HL-60/S4 treated with retinoic acid at 250 ng/mL for 4 days and 3 days (cell line): Measurements from ENCODE around the gene ARID1B.

Source experiments
- in situ Hi-C: fragments of 300-500 bp; cut with MboI; formaldehyde crosslinking; loops from 2 replicates; pipeline ENCODE4 v1.7.0; 2022; ENCODE audit warnings: low sequenced_read_pairs

Gene ARID1B

DNA sequence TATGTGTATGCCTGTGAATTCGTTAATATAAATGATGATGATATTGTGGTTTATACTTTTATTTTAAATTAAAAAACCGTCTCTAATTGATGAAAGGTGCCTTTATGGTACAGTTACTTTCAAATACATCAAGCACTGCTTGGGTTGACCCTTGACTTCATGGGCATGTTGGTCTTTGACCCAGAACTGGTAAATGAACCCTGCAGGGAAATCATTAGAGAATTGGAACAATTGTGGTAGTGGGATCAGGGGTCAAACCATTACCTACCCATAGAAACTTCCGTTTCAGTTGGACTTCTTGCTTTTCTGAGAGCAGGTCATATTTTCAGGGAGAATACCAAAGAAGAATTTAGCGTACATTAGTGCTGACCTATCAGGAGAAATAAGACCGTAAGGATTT, 288.2 kb downstream of the ARID1B start:
- in situ Hi-C loops, result no loop called here

DNA sequence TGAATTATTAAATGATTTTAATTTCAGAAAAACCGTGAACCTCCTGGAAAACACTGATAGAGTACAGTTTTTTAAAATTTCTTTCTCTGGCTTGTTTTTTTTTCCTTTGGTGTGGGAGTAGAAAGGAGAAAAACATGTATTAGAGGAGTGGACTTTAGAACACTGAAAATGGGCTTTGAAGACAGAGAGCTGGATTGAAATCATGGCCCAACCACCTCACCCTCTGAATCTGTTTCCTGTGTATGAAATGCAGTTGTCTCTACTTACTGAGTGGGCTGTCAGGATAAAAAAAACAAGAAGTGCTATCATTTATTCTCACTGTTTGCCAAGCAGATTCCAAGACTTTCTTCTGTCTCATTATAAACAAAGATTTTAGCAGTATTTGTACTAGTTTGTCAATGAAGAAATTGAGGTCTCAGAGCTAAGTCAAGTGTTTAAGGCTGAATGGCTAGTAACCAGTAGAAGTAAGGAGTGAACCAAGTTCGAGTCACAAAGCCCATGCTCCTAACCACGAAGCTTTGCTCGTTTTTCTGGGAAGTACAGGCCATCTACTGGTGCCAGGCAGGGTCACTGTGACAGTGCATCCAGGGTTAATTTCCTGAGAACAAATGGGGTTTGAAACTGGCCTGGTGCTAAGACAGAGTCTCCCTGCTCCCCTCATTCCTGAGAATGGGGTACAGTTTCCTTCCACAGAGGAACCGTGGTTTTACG, 289.8 kb downstream of the ARID1B start:
- in situ Hi-C loops, result no loop called here

DNA sequence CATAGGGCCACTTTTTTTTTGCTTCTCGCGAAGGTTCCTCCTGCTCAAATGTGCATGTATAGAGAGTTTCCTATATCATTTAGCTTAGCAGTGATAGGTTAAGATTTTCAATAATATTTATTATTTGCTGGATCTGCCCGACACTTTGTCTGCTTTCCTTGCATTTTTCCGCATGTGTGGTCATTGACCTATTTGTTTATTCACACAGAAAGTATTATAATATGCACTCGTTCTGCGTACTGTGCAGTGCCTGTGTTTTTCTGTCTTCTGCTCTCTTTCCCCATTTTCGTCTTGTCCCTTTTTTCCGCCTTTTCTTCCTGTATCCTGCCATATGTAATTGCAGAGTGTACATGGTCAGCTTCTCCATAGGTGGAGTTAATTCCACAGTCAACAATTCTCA, 290.3 kb downstream of the ARID1B start:
- in situ Hi-C loops, result no loop called here

DNA sequence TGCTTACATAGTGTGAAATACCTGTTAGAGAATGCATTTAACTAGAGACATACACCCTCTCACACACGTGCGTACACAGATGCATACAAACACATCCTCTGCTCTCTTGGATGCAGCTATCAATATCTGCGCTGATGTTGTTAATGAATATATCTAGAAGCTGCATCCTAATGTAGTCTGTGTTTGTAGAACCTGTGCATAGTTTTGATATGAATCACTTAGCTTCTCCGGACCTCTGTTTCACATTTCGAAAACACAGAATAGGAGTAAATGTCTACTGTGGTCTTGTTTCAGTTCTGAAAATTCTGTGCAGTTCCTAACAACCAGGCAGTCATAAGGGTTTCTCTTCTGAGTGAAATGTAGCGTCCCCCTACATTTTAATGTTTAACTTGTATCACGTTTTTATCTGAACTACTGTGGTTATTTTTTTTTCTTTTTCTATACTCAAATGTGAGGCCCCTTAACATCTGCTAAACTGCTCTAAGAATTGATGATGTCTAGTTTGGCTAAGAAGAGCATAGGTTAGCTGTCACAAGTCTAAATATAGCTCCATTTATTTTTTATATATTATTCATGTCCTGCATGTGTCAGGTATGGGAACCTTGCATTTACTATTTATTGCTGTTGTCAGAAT, 291.6 kb downstream of the ARID1B start:
- in situ Hi-C loops, result no loop called here

DNA sequence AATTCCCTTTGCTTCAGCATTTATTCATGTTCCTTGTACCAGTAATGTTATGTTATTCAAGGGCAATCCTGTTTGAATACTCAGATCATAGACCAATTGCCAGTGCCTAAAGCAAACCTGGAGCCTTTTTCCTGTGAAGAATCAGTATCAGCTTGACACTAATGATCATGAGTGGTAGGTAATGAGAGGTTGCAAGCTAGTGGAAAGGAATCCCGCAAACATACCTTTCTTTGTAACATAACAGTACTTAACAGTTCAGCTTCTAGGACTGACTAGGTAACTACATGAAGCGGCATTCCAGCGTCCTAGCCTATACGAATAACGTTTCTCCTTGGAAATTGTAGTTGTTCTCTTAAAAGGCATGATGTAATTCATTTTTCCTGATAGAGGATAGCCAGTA, 292.4 kb downstream of the ARID1B start:
- in situ Hi-C loops, result no loop called here

- in situ Hi-C loops, result no loop called here
Measured at GRCh38 chr6:157070403-157071107, 293.4 kb downstream of the ARID1B start.

GRCh38 chr6:157072128-157072527, 294.9 kb downstream of the ARID1B start:
- in situ Hi-C loops, result no loop called here

- in situ Hi-C loops, result no loop called here
Measured at GRCh38 chr6:157073596-157073995, 296.4 kb downstream of the ARID1B start.

DNA sequence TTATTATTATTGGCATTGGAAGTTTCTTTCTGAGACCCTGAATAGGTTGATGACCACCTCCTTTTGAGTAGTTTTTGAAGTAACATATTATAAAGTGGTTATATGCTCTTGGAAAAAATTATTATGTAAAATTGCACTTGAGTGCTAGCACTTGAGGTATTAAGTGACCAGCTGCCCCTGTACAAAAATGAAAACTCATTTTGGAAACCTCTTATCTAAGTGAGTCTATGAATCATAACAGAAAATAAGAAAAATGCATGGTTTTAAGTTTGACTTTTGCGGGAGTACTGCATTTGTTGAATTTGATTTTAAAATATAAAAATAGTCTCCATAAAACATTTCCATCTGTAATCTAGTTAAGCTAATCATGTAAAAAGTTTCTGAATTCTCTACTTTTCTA, 297.8 kb downstream of the ARID1B start:
- in situ Hi-C loops, result no loop called here

- in situ Hi-C loops, result no loop called here
Measured at GRCh38 chr6:157075549-157076450, 298.6 kb downstream of the ARID1B start.

DNA sequence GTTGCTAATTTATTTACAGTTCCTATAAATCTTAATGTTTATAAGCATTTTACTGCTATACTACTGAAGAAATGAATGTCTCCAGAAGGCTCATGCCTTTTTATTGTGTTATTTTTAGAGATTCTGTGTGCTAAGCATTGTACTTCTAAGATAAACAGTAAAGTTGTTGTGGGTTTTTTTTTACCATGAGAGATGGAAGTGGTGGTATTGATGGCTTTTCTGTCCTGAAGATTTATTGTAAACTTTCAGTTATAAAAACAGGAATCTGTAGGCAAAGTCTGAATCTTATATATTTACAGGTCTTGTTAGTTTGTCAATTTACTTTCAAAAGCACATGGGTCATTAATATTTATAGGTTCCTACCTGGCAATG, 299.3 kb downstream of the ARID1B start:
- in situ Hi-C loops, result no loop called here

DNA sequence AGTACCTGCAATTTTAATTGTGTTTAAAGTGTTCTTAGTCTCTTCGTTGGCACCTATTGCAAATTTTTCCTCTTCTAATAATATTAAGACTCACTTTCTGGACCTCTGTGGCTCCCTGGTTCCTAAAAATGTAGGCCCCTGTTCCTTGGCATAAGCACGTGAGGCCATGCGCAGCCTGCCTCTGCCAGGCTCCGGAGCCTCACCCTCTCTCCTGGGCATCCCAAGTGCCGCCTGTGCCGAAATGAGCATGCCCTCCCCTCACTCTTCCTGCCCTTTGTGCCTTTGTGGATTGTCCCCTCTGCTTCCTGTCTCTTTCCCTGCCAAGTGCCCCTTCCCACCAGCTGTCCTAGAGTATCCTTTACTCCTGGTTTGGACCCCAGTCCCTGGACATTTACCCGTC, 300.1 kb downstream of the ARID1B start:
- in situ Hi-C loops, result no loop called here

- in situ Hi-C loops, result no loop called here
Measured at GRCh38 chr6:157078326-157078725, 301.1 kb downstream of the ARID1B start.

GRCh38 chr6:157079277-157079676, 302.1 kb downstream of the ARID1B start:
- in situ Hi-C loops, result no loop called here

DNA sequence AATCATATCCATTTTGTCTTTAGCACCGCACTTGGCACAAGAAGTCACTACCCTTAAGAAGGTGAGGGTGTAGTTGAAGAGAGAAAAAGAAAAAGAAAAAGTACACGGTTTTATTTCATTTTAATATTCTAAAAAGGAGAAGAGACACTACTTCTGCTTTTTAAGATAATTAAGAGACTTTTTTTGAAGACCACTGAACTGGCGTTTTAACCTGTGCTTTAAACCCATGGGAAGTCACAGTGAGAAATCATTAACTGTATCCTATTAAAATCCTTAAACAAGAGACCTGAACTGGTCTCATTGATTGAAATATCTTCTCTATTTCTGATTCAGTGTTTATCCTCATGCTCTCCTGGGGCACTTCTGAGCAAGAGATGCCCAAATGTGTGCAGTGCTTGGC, 302.6 kb downstream of the ARID1B start:
- in situ Hi-C loops, result no loop called here

GRCh38 chr6:157080986-157081391, 303.8 kb downstream of the ARID1B start:
- in situ Hi-C loops, result no loop called here

DNA sequence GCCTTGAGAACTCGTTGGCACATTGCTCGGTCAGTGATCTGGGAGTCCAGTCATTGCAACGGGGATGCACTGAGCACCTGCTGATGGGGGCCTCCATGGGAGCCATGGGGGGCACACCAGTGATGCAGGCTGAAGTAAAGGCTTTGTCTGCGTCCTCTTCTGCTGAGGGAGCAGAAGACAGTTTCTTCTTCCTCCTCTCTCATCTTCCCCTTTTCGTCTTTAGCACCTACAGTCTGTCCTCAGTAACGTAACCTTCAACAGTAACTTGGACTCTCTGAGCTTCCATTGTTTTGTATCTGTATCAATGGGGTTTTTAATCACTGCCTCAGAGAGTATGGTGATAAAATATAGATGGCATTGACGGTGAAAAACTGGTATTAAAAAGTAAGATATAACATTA, 306.2 kb downstream of the ARID1B start:
- in situ Hi-C loops, result no loop called here

GRCh38 chr6:157086632-157087031, 309.5 kb downstream of the ARID1B start:
- in situ Hi-C loops, result no loop called here

- in situ Hi-C loops, result no loop called here
Measured at GRCh38 chr6:157087974-157088373, 310.8 kb downstream of the ARID1B start.

DNA sequence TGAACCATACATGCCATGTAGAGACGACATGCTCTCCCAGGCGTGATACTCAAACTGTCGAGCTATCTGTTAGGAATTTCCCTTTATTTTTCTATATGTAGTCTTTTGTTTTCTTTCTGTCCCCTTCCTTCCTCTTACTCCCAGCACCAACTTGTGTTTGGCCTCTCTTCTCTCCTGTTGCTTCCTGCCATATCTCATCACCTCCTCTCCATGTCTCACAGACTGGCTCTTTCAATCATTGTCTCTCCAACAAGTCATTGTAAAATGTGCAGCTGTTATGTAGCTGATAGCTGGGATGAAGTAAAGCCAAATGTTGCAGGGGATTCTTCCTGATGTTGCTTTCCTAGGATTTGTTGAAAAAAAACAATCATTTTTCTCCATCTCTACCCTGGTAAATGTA, 311.7 kb downstream of the ARID1B start:
- in situ Hi-C loops, result no loop called here

DNA sequence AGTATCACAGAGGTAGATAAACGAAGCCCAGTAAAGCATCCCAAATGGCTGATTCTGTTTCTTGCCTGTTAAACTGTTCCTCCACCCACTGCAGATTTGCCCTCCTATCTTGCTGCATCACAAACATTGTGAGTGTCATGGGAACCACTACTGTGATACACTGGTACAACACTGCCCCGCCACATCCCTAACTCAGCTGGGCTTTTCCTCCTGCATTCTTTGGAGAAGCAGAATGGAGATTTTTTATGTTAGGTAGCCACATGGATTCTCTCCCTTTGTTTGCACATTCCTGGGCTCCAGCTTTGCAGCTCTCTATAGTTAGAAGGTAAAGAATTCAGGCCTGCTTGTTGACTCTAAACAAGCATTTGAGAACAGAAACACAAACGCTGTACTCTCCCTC, 312.1 kb downstream of the ARID1B start:
- in situ Hi-C loops, result no loop called here
